ENCODE results near the gene PREP. TPM values are rescaled to one million over a fixed set of nuclear protein-coding genes. Genes with fewer than 3 reads are reported as not detected.
"Not testable (repeated sequence)": the region's sequence is repeated elsewhere in the genome, so short reads cannot be mapped to it uniquely, and the experiment has no call there.

Gene PREP
- total and polyA plus RNA-seq, 2 donors, result 17.8 to 23.2 TPM

- 96% methylated on average over 21 of the region's 21 CpGs for WGBS
- not testable (repeated sequence) for H3K4me3 ChIP-seq (ENCODE audit: low read length in 2 of 2); DNase-seq (ENCODE audit: low read depth in 6 of 9, low spot score in 9 of 9); H3K9me3 ChIP-seq (ENCODE audit: control insufficient read depth in 2 of 2, insufficient read depth in 1 of 2, low read length in 1 of 2); H3K27me3 ChIP-seq (ENCODE audit: control insufficient read depth in 2 of 2, insufficient read depth in 1 of 2, low read length in 1 of 2); H3K36me3 ChIP-seq (ENCODE audit: control insufficient read depth in 2 of 2, insufficient read depth in 2 of 2, low read length in 1 of 2); H3K27ac ChIP-seq (ENCODE audit: low read depth in 1 of 2, low read length in 1 of 2); H3K4me1 ChIP-seq (ENCODE audit: control insufficient read depth in 2 of 2, insufficient read depth in 2 of 2, low read length in 2 of 2)
Observed at GRCh38 chr6:105338350-105338983, 64.4 kb downstream of the PREP start.

DNA sequence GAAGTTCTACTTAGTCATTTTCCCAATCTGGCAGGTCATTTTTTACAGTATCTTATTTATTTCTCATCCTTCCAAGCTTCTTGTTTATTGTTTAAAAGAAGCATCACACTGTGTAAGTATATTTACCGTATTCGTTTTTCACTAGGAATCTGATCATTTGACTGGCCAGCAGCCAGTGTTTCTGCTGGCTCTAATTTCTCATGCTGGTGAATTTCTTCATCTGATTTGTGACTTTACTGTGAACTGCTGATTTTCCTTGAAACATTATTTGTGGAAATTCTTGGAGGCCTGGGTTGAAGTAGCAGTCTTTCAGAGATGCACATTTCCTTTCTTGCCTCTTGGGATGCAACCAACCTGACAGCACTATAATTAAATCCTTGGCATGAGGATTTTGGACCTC is 65.9 kb downstream of the PREP start:
- H3K27ac ChIP-seq (ENCODE audit: low read depth in 1 of 2, low read length in 1 of 2), result no peak overlapping the region
- H3K4me3 ChIP-seq (ENCODE audit: low read length in 2 of 2), result no peak overlapping the region
- H3K4me1 ChIP-seq (ENCODE audit: control insufficient read depth in 2 of 2, insufficient read depth in 2 of 2, low read length in 2 of 2), result no peaks in the 10 kb centered on the region
- no peak for DNase-seq (ENCODE audit: low read depth in 6 of 9, low spot score in 9 of 9)
- WGBS, result 95% methylated on average over 2 of the region's 2 CpGs
- H3K9me3 ChIP-seq (ENCODE audit: control insufficient read depth in 2 of 2, insufficient read depth in 1 of 2, low read length in 1 of 2), result no peaks in the 10 kb centered on the region
- peaks cover 3 to 13% of the 10 kb centered on the region in 2 donors for H3K36me3 ChIP-seq (ENCODE audit: control insufficient read depth in 2 of 2, insufficient read depth in 2 of 2, low read length in 1 of 2)
- no peaks in the 10 kb centered on the region for H3K27me3 ChIP-seq (ENCODE audit: control insufficient read depth in 2 of 2, insufficient read depth in 1 of 2, low read length in 1 of 2)

- WGBS, result 97% methylated on average over 4 of the region's 4 CpGs
- Histone ChIP-seq H3K4me3 (ENCODE audit: low read length in 2 of 2) (no peak overlapping the region), H3K27ac (ENCODE audit: low read depth in 1 of 2, low read length in 1 of 2) (no peak overlapping the region), H3K27me3 (ENCODE audit: control insufficient read depth in 2 of 2, insufficient read depth in 1 of 2, low read length in 1 of 2) (no peaks in the 10 kb centered on the region), H3K9me3 (ENCODE audit: control insufficient read depth in 2 of 2, insufficient read depth in 1 of 2, low read length in 1 of 2) (no peaks in the 10 kb centered on the region), H3K4me1 (ENCODE audit: control insufficient read depth in 2 of 2, insufficient read depth in 2 of 2, low read length in 2 of 2) (no peaks in the 10 kb centered on the region), H3K36me3 (ENCODE audit: control insufficient read depth in 2 of 2, insufficient read depth in 2 of 2, low read length in 1 of 2) (peaks cover 14 to 37% of the 10 kb centered on the region in 2 donors)
- DNase-seq (ENCODE audit: low read depth in 6 of 9, low spot score in 9 of 9), result no peak
Observed at GRCh38 chr6:105332576-105332975, 70.3 kb downstream of the PREP start.

- H3K4me3 ChIP-seq (ENCODE audit: low read length in 2 of 2), result no peak overlapping the region
- WGBS, result 100% methylated on average over 4 of the region's 4 CpGs
- H3K9me3 ChIP-seq (ENCODE audit: control insufficient read depth in 2 of 2, insufficient read depth in 1 of 2, low read length in 1 of 2), result no peaks in the 10 kb centered on the region
- no peak for DNase-seq (ENCODE audit: low read depth in 6 of 9, low spot score in 9 of 9)
- H3K27me3 ChIP-seq (ENCODE audit: control insufficient read depth in 2 of 2, insufficient read depth in 1 of 2, low read length in 1 of 2), result no peaks in the 10 kb centered on the region
- H3K4me1 ChIP-seq (ENCODE audit: control insufficient read depth in 2 of 2, insufficient read depth in 2 of 2, low read length in 2 of 2), result no peaks in the 10 kb centered on the region
- H3K36me3 ChIP-seq (ENCODE audit: control insufficient read depth in 2 of 2, insufficient read depth in 2 of 2, low read length in 1 of 2), result peaks cover 18 to 41% of the 10 kb centered on the region in 2 donors
- H3K27ac ChIP-seq (ENCODE audit: low read depth in 1 of 2, low read length in 1 of 2), result no peak overlapping the region
Observed at GRCh38 chr6:105331927-105332326, 71.0 kb downstream of the PREP start.

GRCh38 chr6:105330913-105331312 is 72.0 kb downstream of the PREP start:
- no peak overlapping the region for H3K27ac ChIP-seq (ENCODE audit: low read depth in 1 of 2, low read length in 1 of 2)
- H3K4me1 ChIP-seq (ENCODE audit: control insufficient read depth in 2 of 2, insufficient read depth in 2 of 2, low read length in 2 of 2), result no peaks in the 10 kb centered on the region
- H3K4me3 ChIP-seq (ENCODE audit: low read length in 2 of 2), result no peak overlapping the region
- H3K9me3 ChIP-seq (ENCODE audit: control insufficient read depth in 2 of 2, insufficient read depth in 1 of 2, low read length in 1 of 2), result no peaks in the 10 kb centered on the region
- peaks cover 23 to 51% of the 10 kb centered on the region in 2 donors for H3K36me3 ChIP-seq (ENCODE audit: control insufficient read depth in 2 of 2, insufficient read depth in 2 of 2, low read length in 1 of 2)
- no peaks in the 10 kb centered on the region for H3K27me3 ChIP-seq (ENCODE audit: control insufficient read depth in 2 of 2, insufficient read depth in 1 of 2, low read length in 1 of 2)
- no peak for DNase-seq (ENCODE audit: low read depth in 6 of 9, low spot score in 9 of 9)
- 98% methylated on average over 2 of the region's 2 CpGs for WGBS

GRCh38 chr6:105330364-105330763 is 72.5 kb downstream of the PREP start:
- Histone ChIP-seq H3K4me3 (ENCODE audit: low read length in 2 of 2) (no peak overlapping the region), H3K36me3 (ENCODE audit: control insufficient read depth in 2 of 2, insufficient read depth in 2 of 2, low read length in 1 of 2) (peaks cover 23 to 56% of the 10 kb centered on the region in 2 donors), H3K27ac (ENCODE audit: low read depth in 1 of 2, low read length in 1 of 2) (no peak overlapping the region), H3K9me3 (ENCODE audit: control insufficient read depth in 2 of 2, insufficient read depth in 1 of 2, low read length in 1 of 2) (no peaks in the 10 kb centered on the region), H3K4me1 (ENCODE audit: control insufficient read depth in 2 of 2, insufficient read depth in 2 of 2, low read length in 2 of 2) (no peaks in the 10 kb centered on the region), H3K27me3 (ENCODE audit: control insufficient read depth in 2 of 2, insufficient read depth in 1 of 2, low read length in 1 of 2) (no peaks in the 10 kb centered on the region)
- DNase-seq (ENCODE audit: low read depth in 6 of 9, low spot score in 9 of 9), result no peak
- over 99% methylated on average over 3 of the region's 3 CpGs for WGBS

- no peak overlapping the region for H3K4me3 ChIP-seq (ENCODE audit: low read length in 2 of 2)
- WGBS, result 92% methylated on average over 9 of the region's 9 CpGs
- peaks cover 29 to 70% of the 10 kb centered on the region in 2 donors for H3K36me3 ChIP-seq (ENCODE audit: control insufficient read depth in 2 of 2, insufficient read depth in 2 of 2, low read length in 1 of 2)
- DNase-seq (ENCODE audit: low read depth in 6 of 9, low spot score in 9 of 9), result no peak
- no peaks in the 10 kb centered on the region for H3K4me1 ChIP-seq (ENCODE audit: control insufficient read depth in 2 of 2, insufficient read depth in 2 of 2, low read length in 2 of 2)
- no peaks in the 10 kb centered on the region for H3K27me3 ChIP-seq (ENCODE audit: control insufficient read depth in 2 of 2, insufficient read depth in 1 of 2, low read length in 1 of 2)
- H3K27ac ChIP-seq (ENCODE audit: low read depth in 1 of 2, low read length in 1 of 2), result no peak overlapping the region
- no peaks in the 10 kb centered on the region for H3K9me3 ChIP-seq (ENCODE audit: control insufficient read depth in 2 of 2, insufficient read depth in 1 of 2, low read length in 1 of 2)
Observed at GRCh38 chr6:105326833-105327770, 75.8 kb downstream of the PREP start.

- Histone ChIP-seq H3K4me3 (ENCODE audit: low read length in 2 of 2) (no peak overlapping the region), H3K27ac (ENCODE audit: low read depth in 1 of 2, low read length in 1 of 2) (no peak overlapping the region), H3K36me3 (ENCODE audit: control insufficient read depth in 2 of 2, insufficient read depth in 2 of 2, low read length in 1 of 2) (peaks cover 21 to 70% of the 10 kb centered on the region in 2 donors), H3K4me1 (ENCODE audit: control insufficient read depth in 2 of 2, insufficient read depth in 2 of 2, low read length in 2 of 2) (no peaks in the 10 kb centered on the region), H3K27me3 (ENCODE audit: control insufficient read depth in 2 of 2, insufficient read depth in 1 of 2, low read length in 1 of 2) (no peaks in the 10 kb centered on the region), H3K9me3 (ENCODE audit: control insufficient read depth in 2 of 2, insufficient read depth in 1 of 2, low read length in 1 of 2) (no peaks in the 10 kb centered on the region)
- 56% methylated on average over 2 of the region's 2 CpGs for WGBS
- DNase-seq (ENCODE audit: low read depth in 6 of 9, low spot score in 9 of 9), result peak in 1 of 9 donors; percentile 5
Observed at GRCh38 chr6:105326216-105326615, 76.7 kb downstream of the PREP start.

GRCh38 chr6:105324386-105324950 is 78.4 kb downstream of the PREP start:
- H3K9me3 ChIP-seq (ENCODE audit: control insufficient read depth in 2 of 2, insufficient read depth in 1 of 2, low read length in 1 of 2), result no peaks in the 10 kb centered on the region
- H3K27me3 ChIP-seq (ENCODE audit: control insufficient read depth in 2 of 2, insufficient read depth in 1 of 2, low read length in 1 of 2), result no peaks in the 10 kb centered on the region
- H3K4me1 ChIP-seq (ENCODE audit: control insufficient read depth in 2 of 2, insufficient read depth in 2 of 2, low read length in 2 of 2), result no peaks in the 10 kb centered on the region
- 97% methylated on average over 9 of the region's 9 CpGs for WGBS
- no peak for DNase-seq (ENCODE audit: low read depth in 6 of 9, low spot score in 9 of 9)
- no peak overlapping the region for H3K4me3 ChIP-seq (ENCODE audit: low read length in 2 of 2)
- no peak overlapping the region for H3K27ac ChIP-seq (ENCODE audit: low read depth in 1 of 2, low read length in 1 of 2)
- peaks cover 17 to 64% of the 10 kb centered on the region in 2 donors for H3K36me3 ChIP-seq (ENCODE audit: control insufficient read depth in 2 of 2, insufficient read depth in 2 of 2, low read length in 1 of 2)
